ENCODE results near the gene MED9. TPM values are rescaled to one million over a fixed set of nuclear protein-coding genes. Genes with fewer than 3 reads are reported as not detected.

The MED9 gene
- polyA plus RNA-seq, 1 experiment: 11.7 TPM

DNA sequence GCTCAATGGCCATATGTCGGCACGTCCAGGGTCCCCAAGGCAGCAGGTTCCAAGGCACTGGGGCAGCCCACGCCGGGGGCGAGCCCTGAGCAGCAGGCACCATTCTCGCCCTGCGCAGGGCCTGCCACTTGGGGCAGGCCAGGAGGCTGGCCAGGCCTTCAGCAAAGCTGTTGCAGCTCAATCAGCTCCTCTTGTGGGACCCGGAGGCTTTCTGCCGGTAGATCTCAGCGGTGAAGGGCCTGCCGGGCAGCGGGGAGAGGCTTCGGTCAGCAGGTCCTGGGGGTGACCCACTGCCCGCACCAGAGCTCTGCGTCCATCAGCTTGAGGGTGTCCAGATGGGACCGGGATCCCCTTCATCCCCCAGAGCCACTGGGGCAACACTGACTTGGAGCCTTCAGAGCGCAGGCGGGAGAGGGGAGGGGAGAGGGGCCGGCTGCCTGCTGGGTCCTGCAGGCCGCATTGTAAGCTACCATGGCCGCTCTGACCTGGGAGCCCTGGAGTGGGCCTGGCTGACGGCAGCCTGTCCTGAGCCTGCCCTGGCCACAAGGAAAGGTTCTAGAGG, 28.9 kb downstream of the MED9 start:
- Histone ChIP-seq H3K27me3 (ENCODE audit: control insufficient read depth, insufficient read depth, low read length) (no peaks in the 10 kb centered on the region), H3K4me3 (ENCODE audit: low read depth, low read length) (no peak overlapping the region), H3K36me3 (ENCODE audit: control insufficient read depth, insufficient read depth, low read length) (no peaks in the 10 kb centered on the region)
- CTCF ChIA-PET: interaction anchor here (1.3 to 3.1 kb wide), 3 partner anchors 9 to 150 kb away, joined by 4 to 23 read pairs (median 5); no protein-coding TSS in a partner anchor
- DNase-seq (ENCODE audit: low read depth): no peak
- TF ChIP-seq, protein P1, sequence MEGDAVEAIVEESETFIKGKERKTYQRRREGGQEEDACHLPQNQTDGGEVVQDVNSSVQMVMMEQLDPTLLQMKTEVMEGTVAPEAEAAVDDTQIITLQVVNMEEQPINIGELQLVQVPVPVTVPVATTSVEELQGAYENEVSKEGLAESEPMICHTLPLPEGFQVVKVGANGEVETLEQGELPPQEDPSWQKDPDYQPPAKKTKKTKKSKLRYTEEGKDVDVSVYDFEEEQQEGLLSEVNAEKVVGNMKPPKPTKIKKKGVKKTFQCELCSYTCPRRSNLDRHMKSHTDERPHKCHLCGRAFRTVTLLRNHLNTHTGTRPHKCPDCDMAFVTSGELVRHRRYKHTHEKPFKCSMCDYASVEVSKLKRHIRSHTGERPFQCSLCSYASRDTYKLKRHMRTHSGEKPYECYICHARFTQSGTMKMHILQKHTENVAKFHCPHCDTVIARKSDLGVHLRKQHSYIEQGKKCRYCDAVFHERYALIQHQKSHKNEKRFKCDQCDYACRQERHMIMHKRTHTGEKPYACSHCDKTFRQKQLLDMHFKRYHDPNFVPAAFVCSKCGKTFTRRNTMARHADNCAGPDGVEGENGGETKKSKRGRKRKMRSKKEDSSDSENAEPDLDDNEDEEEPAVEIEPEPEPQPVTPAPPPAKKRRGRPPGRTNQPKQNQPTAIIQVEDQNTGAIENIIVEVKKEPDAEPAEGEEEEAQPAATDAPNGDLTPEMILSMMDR (IDR thresholded peaks at IDR 0.05; ENCODE audit: insufficient read depth, low read depth, low read length): no peak
- POLR2A ChIA-PET: no interaction called here

DNA sequence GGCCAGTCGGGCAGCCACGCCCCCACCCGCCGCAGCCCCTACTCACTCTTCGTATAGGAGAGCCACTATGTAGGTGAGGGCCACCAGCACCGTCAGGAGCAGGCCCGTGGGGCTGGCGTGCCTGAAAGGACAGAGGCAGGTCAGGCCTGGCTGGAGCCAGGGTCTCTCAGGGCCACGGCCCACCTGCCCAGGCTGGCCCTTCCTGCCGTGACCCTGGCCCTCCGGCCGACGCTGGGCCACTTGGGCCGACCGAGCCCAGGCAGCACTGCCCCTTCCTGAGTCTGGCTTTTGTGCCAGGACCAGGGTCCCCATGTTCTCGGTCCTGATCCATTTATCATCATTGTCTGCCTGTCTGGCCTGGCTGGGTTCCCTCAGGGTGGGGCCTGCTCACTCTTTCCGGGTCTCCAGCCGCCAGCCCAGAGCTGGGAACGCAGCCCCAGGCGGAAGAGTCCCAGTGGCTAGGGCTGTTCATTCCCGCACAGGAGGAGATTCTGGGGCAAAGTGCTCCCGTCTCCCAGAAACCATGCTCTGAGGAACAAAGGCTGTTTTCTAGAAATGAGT, 29.5 kb downstream of the MED9 start:
- DNase-seq (ENCODE audit: low read depth): no peak
- Histone ChIP-seq H3K4me3 (ENCODE audit: low read depth, low read length) (no peak overlapping the region), H3K36me3 (ENCODE audit: control insufficient read depth, insufficient read depth, low read length) (no peaks in the 10 kb centered on the region), H3K27me3 (ENCODE audit: control insufficient read depth, insufficient read depth, low read length) (no peaks in the 10 kb centered on the region)
- POLR2A ChIA-PET: no interaction called here
- CTCF ChIA-PET: interaction anchor here (3.1 kb wide), 1 partner anchor 62 kb away, joined by 23 read pairs; no protein-coding TSS in a partner anchor
- TF ChIP-seq, protein P1 (IDR thresholded peaks at IDR 0.05; ENCODE audit: insufficient read depth, low read depth, low read length): no peak

GRCh38 chr17:17506893-17507464, 30.2 kb downstream of the MED9 start:
- TF ChIP-seq, protein P1 (IDR thresholded peaks at IDR 0.05; ENCODE audit: insufficient read depth, low read depth, low read length): no peak
- Histone ChIP-seq H3K4me3 (ENCODE audit: low read depth, low read length) (no peak overlapping the region), H3K27me3 (ENCODE audit: control insufficient read depth, insufficient read depth, low read length) (no peaks in the 10 kb centered on the region), H3K36me3 (ENCODE audit: control insufficient read depth, insufficient read depth, low read length) (no peaks in the 10 kb centered on the region)
- no peak for DNase-seq (ENCODE audit: low read depth)
- ChIA-PET POLR2A (no interaction called here), CTCF (interaction anchor here (0.7 to 3.1 kb wide), 3 partner anchors 8 to 62 kb away, joined by 3 to 23 read pairs (median 4); no protein-coding TSS in a partner anchor)

DNA sequence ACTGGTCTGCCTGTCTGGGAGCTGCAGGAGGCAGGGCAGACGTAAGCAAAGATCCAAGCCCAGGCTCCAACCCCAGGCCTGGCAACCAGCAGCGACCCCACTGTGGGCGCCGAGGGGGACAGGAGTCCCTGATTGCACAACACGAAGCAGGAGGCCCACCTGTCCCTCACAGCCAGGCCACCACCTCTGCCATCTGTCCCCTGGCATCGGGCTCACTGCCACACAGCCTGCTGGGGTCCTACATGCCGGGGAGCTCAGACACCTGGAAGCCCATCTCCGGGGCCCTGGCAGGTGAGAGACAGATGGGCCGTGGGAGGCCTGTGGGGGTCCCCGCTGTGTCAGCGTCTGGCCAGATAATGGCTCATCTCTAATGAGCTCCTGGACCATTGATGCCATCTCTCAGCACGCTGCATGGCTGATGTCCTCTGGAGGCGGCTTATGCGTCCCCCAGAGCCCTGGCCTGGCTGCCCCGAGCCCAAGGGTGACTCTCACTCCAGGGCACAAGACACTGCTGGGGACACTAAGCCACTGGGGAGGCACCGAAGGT, 30.7 kb downstream of the MED9 start:
- no peak for DNase-seq (ENCODE audit: low read depth)
- Histone ChIP-seq H3K27me3 (ENCODE audit: control insufficient read depth, insufficient read depth, low read length) (no peaks in the 10 kb centered on the region), H3K36me3 (ENCODE audit: control insufficient read depth, insufficient read depth, low read length) (no peaks in the 10 kb centered on the region), H3K4me3 (ENCODE audit: low read depth, low read length) (no peak overlapping the region)
- CTCF ChIA-PET: interaction anchor here (0.7 to 3.1 kb wide), 3 partner anchors 8 to 61 kb away, joined by 3 to 23 read pairs (median 4); no protein-coding TSS in a partner anchor
- TF ChIP-seq, protein P1 (IDR thresholded peaks at IDR 0.05; ENCODE audit: insufficient read depth, low read depth, low read length): no peak
- POLR2A ChIA-PET: no interaction called here

DNA sequence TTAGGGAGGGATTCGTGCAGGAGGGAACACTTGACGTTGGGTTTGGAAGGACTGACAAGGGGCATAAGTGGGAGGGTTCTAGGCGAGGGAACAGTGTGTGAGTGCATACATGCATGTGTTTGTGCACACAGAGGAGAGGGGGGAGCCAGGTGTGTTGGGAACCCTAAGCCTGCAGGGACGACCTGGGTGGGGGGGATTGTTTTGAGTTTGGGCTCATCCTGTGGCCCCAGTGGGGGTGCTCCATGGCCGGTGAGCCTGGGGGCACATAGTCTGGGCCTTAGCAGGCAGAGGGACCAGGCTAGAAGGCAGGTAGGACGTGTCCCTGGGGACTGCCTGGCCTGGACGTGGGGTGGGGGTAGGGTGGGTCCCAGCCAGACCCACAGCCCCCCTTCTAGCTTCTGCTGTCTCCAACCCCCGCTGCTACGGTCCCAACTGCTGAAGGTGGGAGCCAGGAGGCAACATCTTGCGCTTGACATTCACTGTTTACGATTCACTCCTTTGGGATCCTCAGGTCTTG, 31.3 kb downstream of the MED9 start:
- CTCF ChIA-PET: interaction anchor here (1.0 to 3.1 kb wide), 2 partner anchors 60 kb away, joined by 3 to 23 read pairs; no protein-coding TSS in a partner anchor
- POLR2A ChIA-PET: no interaction called here
- H3K27me3 ChIP-seq (ENCODE audit: control insufficient read depth, insufficient read depth, low read length): no peaks in the 10 kb centered on the region
- H3K36me3 ChIP-seq (ENCODE audit: control insufficient read depth, insufficient read depth, low read length): no peaks in the 10 kb centered on the region
- H3K4me3 ChIP-seq (ENCODE audit: low read depth, low read length): no peak overlapping the region
- no peak for DNase-seq (ENCODE audit: low read depth)
- TF ChIP-seq, protein P1 (IDR thresholded peaks at IDR 0.05; ENCODE audit: insufficient read depth, low read depth, low read length): no peak

All from BJ (cell line).